Activated naive CD4-positive, alpha-beta T cell treated with anti-CD3 and anti-CD28 coated beads, Interleukin-2, amount 50 U/mL, for 72 hours (primary cell): ENCODE data around the gene NUDCD3. TPM values are rescaled to one million over a fixed set of nuclear protein-coding genes. Genes with fewer than 3 reads are reported as not detected.

Source experiments
- ATAC-seq, 2 donors: fragments of 150-1000 bp; cut with Tn5 transposase; 2 replicates each; pipeline ENCODE4 v1.10.0; 2021; ENCODE audit warnings: mild to moderate bottlenecking in 2 of 2, moderate library complexity in 2 of 2
- DNase-seq, 2 donors: peaks; one replicate each; pipeline ENCODE4 v3.0.0; 2021 to 2022; ENCODE audit warnings: low spot score in 2 of 2
- H3K27ac Mint-ChIP-seq, 2 donors: one replicate each; pipeline ENCODE4 v1.8.0; 2022; ENCODE audit warnings: mild to moderate bottlenecking in 2 of 2, mixed read lengths in 2 of 2
- H3K36me3 Mint-ChIP-seq, 2 donors: one replicate each; pipeline ENCODE4 v1.8.0; 2022; ENCODE audit warnings: mixed read lengths in 2 of 2
- H3K9me3 Mint-ChIP-seq, 2 donors: one replicate each; pipeline ENCODE4 v1.8.0; 2022; ENCODE audit warnings: mixed read lengths in 2 of 2
- total RNA-seq, 2 donors: library from RNA; stranded (reverse); gene quantifications; one replicate each; pipeline ENCODE4 v1.2.3, GENCODE V29; 2022

The NUDCD3 gene
- total RNA-seq = 100 to 1,000 TPM in 1 of 2 donors, 10 to 100 TPM in 1; 87.9 to 112 TPM

DNA sequence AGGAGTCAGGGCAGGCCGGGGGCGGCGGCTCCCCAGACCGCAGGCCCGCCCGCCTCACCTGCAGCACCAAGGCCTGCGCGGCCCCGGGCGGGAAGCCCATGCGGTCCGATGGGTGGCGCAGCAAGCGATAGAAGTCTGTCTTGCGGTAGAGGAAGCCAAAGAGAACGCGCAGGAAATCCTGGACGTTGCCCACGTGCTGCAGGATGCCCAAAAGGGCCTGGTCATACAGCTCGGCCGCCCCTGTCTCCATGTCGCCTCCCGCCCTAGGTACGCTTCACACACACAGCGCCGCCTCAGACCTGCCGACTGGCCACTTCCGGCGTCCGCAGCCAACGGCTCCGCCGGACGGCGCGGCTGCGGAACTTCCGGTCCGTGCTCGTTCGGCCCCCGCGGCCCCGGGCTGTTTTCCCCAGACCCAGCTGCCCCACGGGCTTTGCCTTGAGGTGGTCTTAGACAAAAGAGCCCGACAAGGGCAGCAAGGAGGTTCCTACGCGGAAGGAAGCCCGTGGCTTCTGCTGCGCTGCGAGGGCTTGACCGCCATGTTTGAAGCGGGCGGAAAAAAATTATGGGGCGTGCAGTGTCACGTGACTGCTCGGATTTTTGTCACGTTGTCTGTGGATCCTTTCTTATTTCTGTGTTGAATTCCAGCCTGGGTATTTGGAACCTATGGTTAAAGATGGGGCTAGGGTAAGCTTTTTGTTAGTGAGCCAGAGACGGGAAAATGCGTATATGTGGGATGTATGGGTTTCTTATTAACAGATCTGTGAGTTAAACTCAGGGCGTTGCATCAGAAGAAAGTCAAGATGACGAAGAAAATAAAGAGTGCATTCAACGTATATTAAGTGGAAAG lies at the start of gene NUDCD3:
Gene NUDCD3, minus strand, starts transcription at position 308 of the 850 bp plus-strand sequence. Its CDS starts 58 bp downstream, at position 250.
- Mint-ChIP-seq H3K27ac (peak within 1 kb of the TSS; percentile 95 to 98), H3K36me3 (peaks cover 23 to 34% of the 10 kb centered on the region in 2 donors), H3K9me3 (peaks cover 3% of the 10 kb centered on the region in 2 donors)
- DNase-seq (peak; percentile 76 to 91), ATAC-seq (peak; percentile 84 to 95)

GRCh38 chr7:44539669-44540506 lies 49.4 kb upstream of the NUDCD3 start:
- H3K36me3 Mint-ChIP-seq = no peaks in the 10 kb centered on the region
- ATAC-seq (no peak), DNase-seq (no peak)
- no peaks in the 10 kb centered on the region for H3K9me3 Mint-ChIP-seq
- H3K27ac Mint-ChIP-seq = peak overlapping the region in 1 of 2 donors; percentile 36

DNA sequence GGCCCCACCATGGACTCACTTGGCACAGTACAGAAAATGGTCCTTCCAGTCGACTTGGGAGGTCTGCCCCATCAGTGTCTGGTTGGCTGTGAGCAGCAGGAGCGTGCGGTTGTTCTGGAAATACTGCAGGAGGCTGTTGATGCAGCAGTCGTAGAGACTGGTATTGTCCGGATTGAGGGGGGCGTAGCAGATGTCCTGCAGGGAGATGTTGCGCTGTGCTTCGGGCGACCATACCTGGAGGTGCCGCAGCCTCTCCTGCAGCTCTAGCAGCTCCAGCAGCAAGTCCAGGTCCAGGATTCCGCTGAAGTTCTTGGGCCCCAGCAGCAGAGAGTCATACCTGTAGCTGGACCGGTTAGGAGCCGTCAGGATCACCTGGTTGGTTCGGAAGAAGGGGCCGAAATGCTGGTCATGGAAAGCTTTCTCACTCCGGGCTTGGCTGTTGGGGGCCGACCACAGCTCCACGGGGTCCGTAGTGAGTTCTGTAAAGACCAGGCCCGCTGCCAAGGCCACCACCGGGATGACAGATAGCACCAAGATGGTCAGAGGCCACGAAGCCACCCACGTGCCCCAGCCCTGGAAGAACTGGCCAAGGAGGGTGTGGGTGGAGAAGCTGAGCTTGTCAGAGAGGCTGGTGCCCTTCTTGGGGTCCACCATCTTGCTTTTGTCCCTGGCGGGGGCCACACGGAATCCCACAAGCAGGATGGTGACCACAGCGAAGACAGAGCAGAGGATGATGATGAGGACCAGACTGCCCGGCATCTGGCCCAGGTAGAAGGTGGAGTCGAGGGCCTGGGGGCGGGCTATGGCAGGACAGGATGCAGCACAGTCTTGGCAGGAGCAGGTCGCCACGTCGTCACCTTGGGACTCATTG lies 48.6 kb upstream of the NUDCD3 start:
- H3K27ac Mint-ChIP-seq = no peak overlapping the region
- no peaks in the 10 kb centered on the region for H3K36me3 Mint-ChIP-seq
- DNase-seq = no peak
- H3K9me3 Mint-ChIP-seq = no peaks in the 10 kb centered on the region
- ATAC-seq = no peak

DNA sequence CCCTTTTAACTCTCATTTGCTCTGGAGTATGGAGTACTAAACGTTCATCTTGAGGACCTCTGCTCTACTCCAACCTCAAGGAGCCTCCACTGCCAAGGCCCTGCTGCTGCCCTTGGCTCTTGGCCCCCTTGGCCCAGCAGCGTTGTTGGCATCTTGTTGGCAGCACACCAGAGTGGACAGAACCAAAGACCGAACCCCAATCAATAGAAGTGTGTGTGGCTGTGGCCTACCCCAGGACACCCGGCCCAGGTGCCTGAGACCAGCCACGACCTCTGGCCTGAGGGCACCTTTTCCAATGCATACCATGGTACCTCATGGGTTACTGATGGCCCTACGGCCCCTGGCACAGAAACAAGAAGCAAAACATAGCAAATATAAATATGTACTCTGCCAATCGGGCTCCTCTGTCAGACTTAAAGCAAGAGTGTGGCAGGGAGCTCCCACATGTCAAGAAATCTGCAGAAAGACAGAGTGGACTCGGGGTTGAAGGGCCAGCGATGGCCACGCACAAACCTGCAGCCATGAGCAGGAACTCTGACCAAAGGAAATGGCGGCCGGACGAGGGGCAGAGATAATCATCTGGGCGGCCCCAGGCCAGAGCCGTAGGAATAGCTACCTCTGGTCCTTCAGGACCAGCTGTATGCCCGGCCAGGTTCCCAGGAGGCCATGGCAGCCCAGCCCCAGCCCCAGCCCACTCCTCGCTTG lies 47.8 kb upstream of the NUDCD3 start:
- H3K36me3 Mint-ChIP-seq = no peaks in the 10 kb centered on the region
- no peaks in the 10 kb centered on the region for H3K9me3 Mint-ChIP-seq
- no peak overlapping the region for H3K27ac Mint-ChIP-seq
- ATAC-seq (no peak), DNase-seq (no peak)

GRCh38 chr7:44537442-44537841 lies 47.0 kb upstream of the NUDCD3 start:
- no peak for DNase-seq
- no peak for ATAC-seq
- Mint-ChIP-seq H3K27ac (peak overlapping the region in 1 of 2 donors; percentile 6), H3K36me3 (no peaks in the 10 kb centered on the region), H3K9me3 (no peaks in the 10 kb centered on the region)

DNA sequence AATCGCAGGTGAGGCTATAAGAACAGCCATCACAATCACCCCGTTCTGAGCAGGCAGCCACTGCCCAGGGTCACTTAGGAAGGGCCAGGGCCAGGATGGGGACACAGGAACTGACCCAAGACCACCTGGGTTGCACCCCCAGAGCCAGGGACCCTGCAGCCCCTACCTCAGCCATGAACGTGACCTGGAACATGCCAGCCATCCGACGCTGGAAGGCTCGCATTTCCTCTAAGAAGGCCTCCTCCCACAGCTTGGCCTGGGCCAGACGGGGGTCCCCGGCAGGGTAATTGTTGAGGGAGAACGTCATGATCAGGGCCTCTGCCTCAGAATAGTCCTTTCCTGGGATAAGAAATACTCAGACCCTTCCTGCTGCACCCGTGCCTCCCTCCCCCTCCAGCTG lies 45.6 kb upstream of the NUDCD3 start:
- Mint-ChIP-seq H3K9me3 (no peaks in the 10 kb centered on the region), H3K36me3 (no peaks in the 10 kb centered on the region), H3K27ac (no peak overlapping the region)
- DNase-seq = no peak
- no peak for ATAC-seq

DNA sequence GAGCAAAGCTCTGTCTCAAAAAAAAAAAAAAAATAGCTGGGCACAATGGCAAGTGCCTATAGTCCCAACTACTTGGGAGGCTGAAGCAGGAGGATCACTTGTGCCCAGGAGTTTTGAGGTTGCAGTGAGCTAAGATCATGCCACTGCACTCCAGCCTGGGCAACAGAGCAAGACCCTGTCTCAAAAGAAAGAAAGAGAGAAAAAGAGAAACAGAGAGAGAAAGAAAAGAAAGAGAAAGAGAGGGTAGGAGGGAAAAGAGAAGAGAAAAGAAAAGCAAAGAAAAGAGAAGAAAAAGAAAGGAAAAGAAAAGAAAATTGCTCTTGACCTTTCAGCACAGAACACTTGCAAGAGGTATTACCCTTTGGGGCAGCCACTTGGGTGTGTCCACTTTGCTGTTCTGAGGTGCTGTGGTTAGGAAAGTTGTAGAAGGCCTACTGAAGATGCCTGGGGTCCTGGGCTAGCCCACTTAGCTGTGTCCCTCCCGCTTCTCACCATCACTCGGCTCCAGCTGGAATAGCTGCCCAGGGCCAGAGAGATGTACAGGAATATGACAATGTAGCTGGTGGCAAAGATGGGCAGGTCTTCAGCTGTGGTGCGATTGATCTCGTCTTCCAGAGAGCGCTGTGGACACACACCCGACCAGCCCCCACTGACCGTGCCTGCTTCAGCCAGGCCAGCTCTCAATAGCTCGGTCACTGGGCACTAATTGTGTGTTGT lies 45.0 kb upstream of the NUDCD3 start:
- DNase-seq = no peak
- Mint-ChIP-seq H3K36me3 (no peaks in the 10 kb centered on the region), H3K9me3 (no peaks in the 10 kb centered on the region), H3K27ac (peak overlapping the region in 1 of 2 donors; percentile 32)
- ATAC-seq = no peak

DNA sequence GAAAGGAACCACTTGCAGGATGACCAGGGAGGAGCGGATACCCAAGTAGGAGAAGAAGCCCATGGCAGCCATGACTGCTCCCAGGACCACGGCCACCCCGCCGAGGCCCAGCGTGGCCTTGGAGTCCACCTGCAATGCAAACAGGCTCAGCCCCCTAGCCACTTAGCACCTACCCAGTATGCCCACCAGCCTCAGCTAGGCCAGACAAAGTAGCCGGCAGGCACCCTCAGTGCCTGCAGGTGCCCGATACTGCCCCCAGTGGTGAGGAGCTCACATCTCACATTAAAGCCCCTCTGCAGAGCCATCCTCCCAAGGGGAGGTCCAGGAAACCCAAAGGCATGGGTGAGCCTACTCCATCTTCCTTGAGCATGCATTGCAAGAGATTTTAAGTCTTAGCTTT lies 44.0 kb upstream of the NUDCD3 start:
- no peaks in the 10 kb centered on the region for H3K36me3 Mint-ChIP-seq
- H3K27ac Mint-ChIP-seq = no peak overlapping the region
- peak; percentile 77 to 80 for ATAC-seq
- no peaks in the 10 kb centered on the region for H3K9me3 Mint-ChIP-seq
- peak in 1 of 2 donors; percentile 66 for DNase-seq

GRCh38 chr7:44534087-44534486 lies 43.6 kb upstream of the NUDCD3 start:
- H3K36me3 Mint-ChIP-seq = no peaks in the 10 kb centered on the region
- H3K27ac Mint-ChIP-seq = no peak overlapping the region
- no peak for ATAC-seq
- peaks cover 0 to 2% of the 10 kb centered on the region in 2 donors for H3K9me3 Mint-ChIP-seq
- DNase-seq = no peak

DNA sequence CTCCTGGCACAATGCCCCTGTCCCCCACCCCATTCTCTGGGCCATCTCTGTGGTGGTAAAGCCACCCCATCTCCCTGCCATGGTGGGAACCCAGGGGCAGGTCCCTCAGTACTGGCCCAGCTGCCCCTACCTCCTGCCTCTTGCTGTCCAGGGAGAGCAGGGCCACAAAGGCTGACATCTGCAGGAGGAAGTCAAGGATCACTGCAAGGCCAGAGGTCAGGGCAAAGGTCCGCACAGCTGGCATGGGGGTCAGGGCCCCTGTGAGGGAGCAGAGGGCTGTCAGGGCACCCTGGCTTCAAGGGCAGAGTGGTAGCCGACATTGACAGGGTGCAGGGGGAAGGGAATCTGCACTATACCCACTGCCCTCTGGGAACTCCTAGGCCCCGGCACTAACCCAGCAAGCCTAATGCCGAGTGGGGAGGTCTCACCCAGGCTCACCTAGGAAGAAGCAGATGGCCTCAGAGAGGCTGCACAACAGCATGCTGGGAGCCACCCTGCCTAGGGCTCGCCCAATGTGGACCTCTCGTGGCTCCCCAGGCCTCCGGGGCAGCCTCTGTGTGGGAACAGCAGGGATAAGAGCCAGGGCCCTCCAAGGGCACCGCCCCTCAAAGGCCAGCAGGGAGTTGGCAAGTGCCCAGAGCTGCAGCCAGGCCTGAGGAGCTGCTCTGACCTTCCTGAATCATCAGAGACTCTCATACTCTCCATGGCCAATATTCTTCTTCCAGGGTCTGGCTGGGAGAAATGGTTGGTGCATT lies 43.0 kb upstream of the NUDCD3 start:
- no peak for DNase-seq
- peaks cover 0 to 4% of the 10 kb centered on the region in 2 donors for H3K9me3 Mint-ChIP-seq
- peaks cover 0 to under 1% of the 10 kb centered on the region in 2 donors for H3K36me3 Mint-ChIP-seq
- H3K27ac Mint-ChIP-seq = no peak overlapping the region
- no peak for ATAC-seq

DNA sequence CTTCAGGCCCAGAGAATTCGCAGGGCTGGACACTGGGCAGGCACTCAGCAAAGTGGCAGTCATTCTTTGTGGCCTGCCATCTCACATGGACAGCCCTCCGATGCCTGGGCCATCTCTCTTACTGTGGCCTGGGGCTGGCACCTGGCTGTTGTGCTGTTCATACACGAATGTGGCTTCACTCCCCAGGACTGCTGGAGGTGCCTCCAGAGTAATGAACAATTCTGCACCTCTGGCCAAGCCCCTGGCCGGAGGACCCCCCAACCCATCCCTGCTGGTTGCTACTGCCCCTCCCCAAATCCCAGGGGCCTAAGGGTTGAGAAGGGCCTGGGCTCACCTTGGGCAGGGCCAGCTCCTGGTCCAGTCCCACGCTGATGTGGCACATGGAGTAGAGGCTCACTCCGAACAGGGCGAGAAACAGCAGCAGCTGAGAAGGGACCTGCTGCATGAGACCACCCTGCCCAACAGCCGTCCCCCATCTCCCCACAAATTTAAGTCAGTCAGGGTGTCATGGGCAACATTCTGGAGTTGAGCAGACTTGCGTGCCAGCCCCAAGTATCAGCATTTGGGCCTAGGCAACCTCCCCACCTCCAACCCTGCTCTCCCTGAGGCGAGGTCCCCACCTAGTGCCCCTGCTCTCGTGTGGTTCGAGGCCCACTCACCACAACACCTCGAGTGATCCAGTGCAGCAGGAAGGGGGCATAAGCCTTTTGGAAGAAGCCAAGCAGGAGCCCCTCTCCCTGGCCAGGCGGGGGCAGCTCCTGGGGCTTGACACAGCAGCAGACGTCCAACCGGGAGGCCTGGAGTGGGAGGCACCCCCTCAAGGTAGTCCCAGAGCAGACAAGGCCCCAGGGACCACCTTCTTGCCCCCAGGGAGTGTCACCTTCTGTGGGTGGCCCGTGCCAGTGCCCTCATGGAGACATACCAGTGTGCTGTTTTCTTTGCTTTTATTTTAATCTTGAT lies 41.2 kb upstream of the NUDCD3 start:
- Mint-ChIP-seq H3K27ac (no peak overlapping the region), H3K9me3 (peaks cover 0 to 4% of the 10 kb centered on the region in 2 donors), H3K36me3 (peaks cover 0 to 6% of the 10 kb centered on the region in 2 donors)
- no peak for ATAC-seq
- DNase-seq = no peak

GRCh38 chr7:44530990-44531389 lies 40.5 kb upstream of the NUDCD3 start:
- Mint-ChIP-seq H3K36me3 (peaks cover 1 to 6% of the 10 kb centered on the region in 2 donors), H3K9me3 (peaks cover 0 to 4% of the 10 kb centered on the region in 2 donors), H3K27ac (no peak overlapping the region)
- DNase-seq (no peak), ATAC-seq (peak in 1 of 2 donors; percentile 13)

GRCh38 chr7:44524811-44525388 lies 34.4 kb upstream of the NUDCD3 start:
- H3K9me3 Mint-ChIP-seq = peaks cover 9 to 10% of the 10 kb centered on the region in 2 donors
- H3K27ac Mint-ChIP-seq = no peak overlapping the region
- no peak for ATAC-seq
- H3K36me3 Mint-ChIP-seq = peaks cover 11 to 18% of the 10 kb centered on the region in 2 donors
- DNase-seq = no peak
